Mesendoderm (in vitro differentiated cells): ENCODE results near the gene PPP1CA.

Experiments
- DNase-seq: peaks from one replicate; pipeline ENCODE4 v3.0.0; 2013
- H2AK5ac ChIP-seq: 2 replicates; pipeline ENCODE4 v1.6.1; 2013; ENCODE audit warnings: low read length, inconsistent platforms
- H2BK120ac ChIP-seq: 2 replicates; pipeline ENCODE4 v1.6.1; 2013; ENCODE audit warnings: low read depth, mild to moderate bottlenecking, low read length, moderate library complexity, mixed read lengths
- H2BK15ac ChIP-seq: replicated peaks from 2 replicates; pipeline ENCODE4 v1.6.1; 2013; ENCODE audit warnings: low read depth, mild to moderate bottlenecking, moderate library complexity
- H2BK5ac ChIP-seq: 2 replicates; pipeline ENCODE4 v1.6.1; 2013; ENCODE audit warnings: low read length, inconsistent platforms
- H3K18ac ChIP-seq: 2 replicates; pipeline ENCODE4 v1.6.1; 2013; ENCODE audit warnings: mild to moderate bottlenecking, low read length, mixed read lengths
- H3K23ac ChIP-seq: one replicate; pipeline ENCODE4 v1.6.1; 2013; ENCODE audit warnings: low read length
- H3K27ac ChIP-seq: 2 replicates; pipeline ENCODE4 v1.5.1; 2013; ENCODE audit warnings: low read depth, mild to moderate bottlenecking, inconsistent platforms, low read length, moderate library complexity
- H3K27me3 ChIP-seq: 2 replicates; pipeline ENCODE4 v1.6.1; 2013; ENCODE audit warnings: low read length, control low read depth, mild to moderate bottlenecking, inconsistent platforms; ENCODE audit not compliant: insufficient read depth, poor library complexity
- H3K36me3 ChIP-seq: 2 replicates; pipeline ENCODE4 v1.6.1; 2013; ENCODE audit warnings: low read length, inconsistent platforms; ENCODE audit not compliant: control insufficient read depth, insufficient read depth
- H3K4ac ChIP-seq: one replicate; pipeline ENCODE4 v1.6.1; 2013; ENCODE audit warnings: low read depth, mild to moderate bottlenecking, low read length, moderate library complexity
- H3K4me1 ChIP-seq: 2 replicates; pipeline ENCODE4 v1.6.1; 2013; ENCODE audit warnings: low read depth, low read length, inconsistent platforms; ENCODE audit not compliant: control insufficient read depth
- H3K4me2 ChIP-seq: 2 replicates; pipeline ENCODE4 v1.6.1; 2013; ENCODE audit warnings: low read length
- H3K4me3 ChIP-seq: 2 replicates; pipeline ENCODE4 v1.5.1; 2013; ENCODE audit warnings: mild to moderate bottlenecking, low read length
- H3K56ac ChIP-seq: one replicate; pipeline ENCODE4 v1.6.1; 2013; ENCODE audit warnings: low read length
- H3K79me1 ChIP-seq: 2 replicates; pipeline ENCODE4 v1.6.1; 2013; ENCODE audit warnings: low read length, inconsistent platforms
- H3K79me2 ChIP-seq: 2 replicates; pipeline ENCODE4 v1.6.1; 2013; ENCODE audit warnings: mild to moderate bottlenecking, low read length; ENCODE audit not compliant: control insufficient read depth, insufficient read depth
- H3K9ac ChIP-seq: 2 replicates; pipeline ENCODE4 v1.6.1; 2013; ENCODE audit warnings: low read length, inconsistent platforms
- H4K5ac ChIP-seq: one replicate; pipeline ENCODE4 v1.6.1; 2013; ENCODE audit warnings: low read length
- H4K8ac ChIP-seq: one replicate; pipeline ENCODE4 v1.6.1; 2013; ENCODE audit warnings: low read depth, mild to moderate bottlenecking, control low read depth, low read length, moderate library complexity
- whole genome bisulfite sequencing: extraction: QIAGEN DNeasy Blood & Tissue Kit; methylation state at CpG from one replicate; pipeline ENCODE4 v1.1.7; 2013; ENCODE audit warnings: low lambda C conversion rate, missing lambda C conversion rate; ENCODE audit not compliant: insufficient coverage; ENCODE audit errors: extremely low coverage; 5-methylcytosine and 5-hydroxymethylcytosine counted together

Gene PPP1CA

DNA sequence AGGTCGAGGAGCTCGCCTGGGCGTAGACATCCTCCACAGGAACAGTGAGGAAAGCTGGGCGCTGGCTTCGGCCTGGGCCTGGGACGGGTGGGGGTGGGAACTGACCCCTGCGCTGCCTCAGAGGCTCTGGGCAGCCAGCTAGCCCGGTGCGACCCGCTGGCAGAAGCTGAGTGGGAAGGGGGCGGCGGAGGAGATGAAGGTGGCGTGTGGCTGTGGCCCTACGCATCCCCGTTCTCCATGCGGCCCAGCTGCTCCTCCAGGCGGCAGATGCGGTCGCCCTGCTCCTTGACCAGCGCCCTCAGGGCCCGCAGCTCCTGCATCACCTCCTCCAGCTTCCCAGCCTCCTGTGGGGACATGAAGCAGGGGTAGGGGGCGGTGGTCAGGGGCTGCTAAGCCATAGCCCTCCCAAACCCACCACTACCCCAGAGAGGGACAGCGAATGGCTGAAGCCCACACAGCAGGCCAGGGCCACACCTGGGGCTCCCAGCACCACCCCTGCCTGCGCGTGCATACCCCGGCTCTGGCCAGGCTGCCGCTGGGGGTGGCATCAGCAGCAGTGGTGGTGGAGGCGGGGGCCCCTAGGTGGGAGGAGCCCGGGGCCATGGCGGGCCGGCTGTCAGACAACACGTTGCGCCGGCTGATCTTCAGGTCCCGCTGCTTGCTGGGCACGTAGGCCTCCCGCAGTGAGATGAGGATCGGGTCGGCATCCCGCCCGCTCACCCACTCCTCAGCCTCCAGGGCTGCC, 36.7 kb upstream of the PPP1CA start:
- Histone ChIP-seq H2BK15ac (no peak overlapping the region), H3K79me1 (no peaks in the 10 kb centered on the region), H4K5ac (no peak overlapping the region), H3K27ac (peak overlapping the region; percentile 12), H3K18ac (no peak overlapping the region), H3K4me3 (no peak overlapping the region), H3K27me3 (no peaks in the 10 kb centered on the region), H2AK5ac (no peak overlapping the region), H3K9ac (no peak overlapping the region), H2BK5ac (no peak overlapping the region), H3K4me2 (no peak overlapping the region), H3K36me3 (peaks cover 2% of the 10 kb centered on the region), H4K8ac (no peak overlapping the region), H3K4me1 (peaks cover 2% of the 10 kb centered on the region), H2BK120ac (no peak overlapping the region), H3K79me2 (no peaks in the 10 kb centered on the region), H3K56ac (no peak overlapping the region), H3K4ac (no peak overlapping the region), H3K23ac (no peak overlapping the region)
- no peak for DNase-seq
- WGBS: no CpG with 5 or more reads among the region's 41 CpGs

DNA sequence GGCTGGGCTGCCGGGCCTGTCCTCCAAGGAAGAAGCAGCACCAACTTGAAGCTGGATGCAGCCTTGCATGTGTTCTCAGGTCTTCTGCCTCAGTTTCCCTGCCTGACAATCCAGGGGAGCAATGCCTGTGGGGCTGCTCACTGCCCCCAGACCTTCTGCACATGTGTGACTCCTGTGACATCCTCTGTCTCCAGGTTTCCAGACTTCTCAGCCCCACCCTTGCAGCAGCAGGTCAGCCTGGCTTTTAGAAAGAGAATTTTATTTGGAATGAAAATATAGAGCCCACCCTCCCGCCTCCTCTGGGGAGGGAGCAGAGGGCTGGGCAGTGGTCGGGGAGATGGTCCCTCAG, 36.1 kb upstream of the PPP1CA start:
- Histone ChIP-seq H3K27me3 (no peaks in the 10 kb centered on the region), H3K56ac (peak overlapping the region; percentile 58), H3K79me1 (no peaks in the 10 kb centered on the region), H3K4me3 (no peak overlapping the region), H3K4ac (no peak overlapping the region), H2BK5ac (no peak overlapping the region), H2BK120ac (no peak overlapping the region), H2BK15ac (no peak overlapping the region), H3K36me3 (peaks cover 2% of the 10 kb centered on the region), H3K9ac (peak overlapping the region; percentile 47), H4K5ac (no peak overlapping the region), H3K4me2 (no peak overlapping the region), H3K27ac (peak overlapping the region; percentile 75), H3K23ac (no peak overlapping the region), H4K8ac (no peak overlapping the region), H3K4me1 (peaks cover 2% of the 10 kb centered on the region), H3K18ac (peak overlapping the region; percentile 10), H3K79me2 (no peaks in the 10 kb centered on the region), H2AK5ac (no peak overlapping the region)
- no CpG with 5 or more reads among the region's 3 CpGs for WGBS
- DNase-seq: no peak

DNA sequence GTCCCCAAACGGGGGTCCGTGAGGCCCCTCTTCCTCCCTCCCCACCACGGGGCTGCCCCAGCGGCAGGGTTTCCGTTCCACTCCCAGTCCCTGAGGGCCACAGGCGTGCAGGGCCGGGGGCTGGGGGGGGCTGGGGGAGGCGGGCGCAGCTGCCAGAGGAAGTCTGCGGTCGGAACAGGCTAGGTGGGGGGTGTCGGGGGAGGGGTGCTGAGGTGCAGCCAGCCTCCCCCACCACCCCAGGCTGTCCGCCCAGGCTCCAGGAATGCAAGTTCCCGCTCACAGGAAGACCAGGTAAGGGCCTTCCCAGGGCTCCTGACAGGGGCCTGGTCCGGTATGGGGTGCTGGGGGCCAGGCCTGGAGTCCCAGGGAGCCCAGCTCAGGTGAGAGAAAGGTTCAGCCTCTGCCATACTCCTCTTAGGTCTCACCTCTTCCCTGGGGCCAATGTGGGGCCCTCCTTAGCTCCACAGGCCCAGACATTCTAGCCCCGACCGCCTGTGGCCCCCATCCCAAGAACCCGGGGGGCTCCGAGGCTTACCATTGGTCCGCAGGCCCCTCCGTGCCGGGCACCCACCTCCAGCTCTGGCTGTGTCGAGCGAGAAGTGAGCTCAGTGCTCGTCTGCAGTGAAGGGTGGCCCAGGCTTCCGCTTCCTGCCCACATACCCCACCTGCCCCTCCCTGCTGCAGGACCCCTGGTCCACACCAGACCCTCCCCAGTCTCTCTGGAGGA, 35.6 kb upstream of the PPP1CA start, which contains the start of gene PTPRCAP:
TSS of gene PTPRCAP (minus strand) at position 601 of the 727 bp plus-strand sequence. CDS start at position 538, 63 bp downstream.
- H3K4me2 ChIP-seq: no peak within 1 kb of the TSS
- H3K56ac ChIP-seq: peak within 1 kb of the TSS; percentile 77
- H3K4me1 ChIP-seq: peaks cover 2% of the 10 kb centered on the region
- H3K9ac ChIP-seq: peak within 1 kb of the TSS; percentile 47
- no peak within 1 kb of the TSS for H4K5ac ChIP-seq
- H3K4me3 ChIP-seq: no peak within 1 kb of the TSS
- H3K79me2 ChIP-seq: no peaks in the 10 kb centered on the region
- peak within 1 kb of the TSS; percentile 29 for H3K18ac ChIP-seq
- no peak within 1 kb of the TSS for H2BK15ac ChIP-seq
- no peak within 1 kb of the TSS for H4K8ac ChIP-seq
- peaks cover 2% of the 10 kb centered on the region for H3K36me3 ChIP-seq
- H3K27ac ChIP-seq: peak within 1 kb of the TSS; percentile 75
- no peaks in the 10 kb centered on the region for H3K79me1 ChIP-seq
- no CpG with 5 or more reads among the region's 26 CpGs for WGBS
- peak within 1 kb of the TSS; percentile 20 for H3K4ac ChIP-seq
- H3K23ac ChIP-seq: no peak within 1 kb of the TSS
- H2BK120ac ChIP-seq: no peak within 1 kb of the TSS
- no peak within 1 kb of the TSS for H2AK5ac ChIP-seq
- H2BK5ac ChIP-seq: peak within 1 kb of the TSS; percentile 6
- DNase-seq: peak; percentile 71
- no peaks in the 10 kb centered on the region for H3K27me3 ChIP-seq

- H3K4me2 ChIP-seq: no peak overlapping the region
- no peaks in the 10 kb centered on the region for H3K79me2 ChIP-seq
- WGBS: no CpG with 5 or more reads among the region's 6 CpGs
- peak overlapping the region; percentile 6 for H2BK5ac ChIP-seq
- peak overlapping the region; percentile 42 for H3K9ac ChIP-seq
- H3K36me3 ChIP-seq: peaks cover 2% of the 10 kb centered on the region
- H2BK15ac ChIP-seq: no peak overlapping the region
- peak; percentile 96 for DNase-seq
- H3K56ac ChIP-seq: peak overlapping the region; percentile 77
- H2AK5ac ChIP-seq: no peak overlapping the region
- H3K79me1 ChIP-seq: no peaks in the 10 kb centered on the region
- H3K18ac ChIP-seq: peak overlapping the region; percentile 29
- H4K8ac ChIP-seq: no peak overlapping the region
- peak overlapping the region; percentile 76 for H3K27ac ChIP-seq
- no peaks in the 10 kb centered on the region for H3K27me3 ChIP-seq
- H3K23ac ChIP-seq: no peak overlapping the region
- no peak overlapping the region for H3K4me3 ChIP-seq
- peaks cover 2% of the 10 kb centered on the region for H3K4me1 ChIP-seq
- H3K4ac ChIP-seq: peak overlapping the region; percentile 20
- no peak overlapping the region for H2BK120ac ChIP-seq
- no peak overlapping the region for H4K5ac ChIP-seq
Observed at GRCh38 chr11:67436459-67437081, 34.9 kb upstream of the PPP1CA start.

DNA sequence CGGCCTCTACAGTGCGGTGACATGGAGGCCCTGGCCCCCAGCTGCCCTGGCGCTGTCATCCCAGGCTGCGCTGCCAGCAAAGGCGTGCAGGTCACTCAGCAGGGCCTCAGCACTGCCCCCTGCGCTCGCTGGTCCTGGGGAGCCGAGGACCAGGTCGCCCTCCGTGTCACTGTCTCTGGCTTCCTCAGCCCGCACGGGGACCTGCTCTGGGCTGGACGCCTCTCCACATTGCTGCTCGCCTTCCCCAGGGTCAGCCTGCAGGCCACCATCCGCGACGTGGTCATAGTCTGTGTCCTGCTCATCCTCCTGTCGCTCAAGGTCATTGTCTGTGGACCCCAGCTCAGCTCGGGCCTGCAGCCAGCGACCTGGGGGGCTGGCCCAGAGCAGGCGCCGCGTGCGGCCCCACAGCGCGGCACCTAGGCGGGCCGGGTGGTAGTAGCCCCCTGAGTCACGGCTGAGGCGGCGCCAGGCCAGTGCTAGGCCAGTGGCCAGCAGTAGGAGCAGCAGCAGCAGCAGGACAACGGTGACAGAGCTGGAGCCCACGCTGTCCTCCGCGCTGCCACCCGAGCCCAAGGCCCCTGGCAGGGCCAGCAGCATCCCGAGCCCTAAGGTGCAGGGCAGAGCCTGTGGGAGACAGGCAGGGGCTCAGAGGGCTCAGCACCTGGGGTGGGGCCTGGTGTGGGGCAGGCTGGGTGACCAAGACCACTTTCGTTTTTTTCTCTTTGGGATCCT, 34.2 kb upstream of the PPP1CA start:
- H3K79me2 ChIP-seq: no peaks in the 10 kb centered on the region
- peak overlapping the region; percentile 76 for H3K27ac ChIP-seq
- H2BK5ac ChIP-seq: no peak overlapping the region
- H2BK120ac ChIP-seq: no peak overlapping the region
- peaks cover 2% of the 10 kb centered on the region for H3K4me1 ChIP-seq
- no peaks in the 10 kb centered on the region for H3K79me1 ChIP-seq
- no peak overlapping the region for H3K4me2 ChIP-seq
- H2AK5ac ChIP-seq: no peak overlapping the region
- no peak overlapping the region for H4K8ac ChIP-seq
- peak overlapping the region; percentile 11 for H3K56ac ChIP-seq
- no peak overlapping the region for H3K18ac ChIP-seq
- H3K23ac ChIP-seq: no peak overlapping the region
- H3K4ac ChIP-seq: no peak overlapping the region
- H4K5ac ChIP-seq: no peak overlapping the region
- no peak overlapping the region for H2BK15ac ChIP-seq
- no peak overlapping the region for H3K4me3 ChIP-seq
- no peaks in the 10 kb centered on the region for H3K27me3 ChIP-seq
- no peak for DNase-seq
- H3K9ac ChIP-seq: peak overlapping the region; percentile 37
- WGBS: no CpG with 5 or more reads among the region's 38 CpGs
- H3K36me3 ChIP-seq: peaks cover 2% of the 10 kb centered on the region
